NK-92 (cell line): ENCODE data around the gene KDM1A.
"Not testable (repeated sequence)": the region's sequence is repeated elsewhere in the genome, so short reads cannot be mapped to it uniquely, and the experiment has no call there.

ENCODE experiments used
- DNase-seq: peaks from one replicate; lab custom pipeline; 2025; ENCODE audit not compliant: unreplicated experiment; lab: John Stamatoyannopoulos, UW

Gene KDM1A

GRCh38 chr1:23010025-23010424 lies 9.2 kb upstream of the KDM1A start:
- not testable (repeated sequence) for DNase-seq

- DNase-seq, result no peak
Observed at GRCh38 chr1:23013657-23014056, 5.6 kb upstream of the KDM1A start.

- DNase-seq, result no peak
Observed at GRCh38 chr1:23018661-23019093, 591 bp upstream of the KDM1A start.

- no peak for DNase-seq
Observed at GRCh38 chr1:23019863-23020625, 776 bp downstream of the KDM1A start.

- no peak for DNase-seq
Observed at GRCh38 chr1:23020706-23021405, 1.6 kb downstream of the KDM1A start.

GRCh38 chr1:23021834-23022233 lies 2.6 kb downstream of the KDM1A start:
- DNase-seq, result no peak

GRCh38 chr1:23023174-23023845 lies 4.0 kb downstream of the KDM1A start:
- DNase-seq, result no peak

- DNase-seq, result no peak
Observed at GRCh38 chr1:23026568-23026967, 7.3 kb downstream of the KDM1A start.

- DNase-seq, result no peak
Observed at GRCh38 chr1:23027352-23027907, 8.2 kb downstream of the KDM1A start.

- DNase-seq, result no peak
Observed at GRCh38 chr1:23029337-23029736, 10.1 kb downstream of the KDM1A start.

- DNase-seq, result no peak
Observed at GRCh38 chr1:23035823-23036452, 16.7 kb downstream of the KDM1A start.

GRCh38 chr1:23037081-23037740 lies 17.9 kb downstream of the KDM1A start:
- no peak for DNase-seq

GRCh38 chr1:23039308-23039826 lies 20.1 kb downstream of the KDM1A start:
- no peak for DNase-seq

- DNase-seq, result no peak
Observed at GRCh38 chr1:23040509-23040908, 21.2 kb downstream of the KDM1A start.

- no peak for DNase-seq
Observed at GRCh38 chr1:23044035-23044434, 24.8 kb downstream of the KDM1A start.

- no peak for DNase-seq
Observed at GRCh38 chr1:23050201-23050600, 30.9 kb downstream of the KDM1A start.

GRCh38 chr1:23051290-23051909 lies 32.1 kb downstream of the KDM1A start:
- no peak for DNase-seq

GRCh38 chr1:23057301-23057700 lies 38.0 kb downstream of the KDM1A start:
- no peak for DNase-seq

- no peak for DNase-seq
Observed at GRCh38 chr1:23062271-23062670, 43.0 kb downstream of the KDM1A start.

- no peak for DNase-seq
Observed at GRCh38 chr1:23065385-23065784, 46.1 kb downstream of the KDM1A start.
